ENCODE measurements around the gene TRIM50.

DNA sequence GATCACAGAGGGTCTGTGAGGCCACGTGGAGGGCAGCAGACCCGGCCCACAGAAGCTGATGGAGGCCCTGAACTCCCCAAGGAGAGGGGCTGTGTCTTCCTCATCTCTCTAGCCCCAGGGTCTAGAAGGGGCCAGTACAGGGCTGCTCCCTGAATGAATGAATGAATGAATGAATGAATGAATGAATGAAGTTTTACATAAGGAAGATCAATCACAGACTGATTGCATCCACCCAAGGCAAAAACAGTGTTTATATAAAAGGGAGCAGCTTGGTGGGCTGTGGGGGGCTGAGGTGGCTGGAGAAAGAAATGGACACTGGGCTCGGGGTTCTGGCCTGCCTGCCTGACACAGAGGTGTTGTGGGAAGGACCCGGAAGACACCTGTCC is 14.4 kb downstream of the TRIM50 start:
- TF ChIP-seq GATA2 (IDR thresholded peaks at IDR 0.05; ENCODE audit: low read depth, low read length) = no peak
- no peak for TF ChIP-seq GATA3 (IDR thresholded peaks at IDR 0.05; ENCODE audit: low read depth, low read length)

All from SH-SY5Y (cell line).